Measurements from ENCODE around the gene IPO13.

The IPO13 gene

DNA sequence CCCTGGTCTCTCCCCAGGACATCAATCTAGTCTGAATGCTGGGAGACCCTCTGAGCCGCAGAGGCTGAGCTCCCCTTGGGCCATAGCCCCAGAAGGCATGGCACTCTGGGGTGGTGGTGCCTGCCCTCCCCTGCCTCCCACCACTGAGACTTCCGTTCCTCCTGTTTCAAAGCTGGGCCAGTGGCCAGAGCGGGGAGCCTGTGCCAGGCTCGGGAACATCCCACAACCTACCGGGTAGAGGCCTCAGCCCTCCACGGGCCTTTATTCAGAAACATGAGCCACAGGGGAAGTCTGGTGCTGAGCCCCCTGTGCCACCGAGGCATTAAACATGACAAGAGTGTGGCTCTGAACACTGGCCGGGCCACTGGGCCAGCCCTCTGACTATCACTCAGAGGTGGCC lies 52.7 kb downstream of the IPO13 start:
- TF ChIP-seq ISL1 (CRISPR knock-in tag; IDR thresholded peaks at IDR 0.05) (no peak), GLIS3 (CRISPR knock-in tag; IDR thresholded peaks at IDR 0.05) (no peak), ZNF70 (CRISPR knock-in tag; IDR thresholded peaks at IDR 0.05) (no peak), OSR1 (CRISPR knock-in tag; IDR thresholded peaks at IDR 0.05) (no peak), ARNTL (CRISPR knock-in tag; IDR thresholded peaks at IDR 0.05; ENCODE audit: borderline replicate concordance, low read depth) (no peak), ZNF8 (CRISPR knock-in tag; IDR thresholded peaks at IDR 0.05) (no peak), ZNF565 (CRISPR knock-in tag; conservative IDR thresholded peaks at IDR 0.05; ENCODE audit: low read depth) (no peak), ZFP30 (CRISPR knock-in tag; IDR thresholded peaks at IDR 0.05) (no peak)
- no peak for ATAC-seq

DNA sequence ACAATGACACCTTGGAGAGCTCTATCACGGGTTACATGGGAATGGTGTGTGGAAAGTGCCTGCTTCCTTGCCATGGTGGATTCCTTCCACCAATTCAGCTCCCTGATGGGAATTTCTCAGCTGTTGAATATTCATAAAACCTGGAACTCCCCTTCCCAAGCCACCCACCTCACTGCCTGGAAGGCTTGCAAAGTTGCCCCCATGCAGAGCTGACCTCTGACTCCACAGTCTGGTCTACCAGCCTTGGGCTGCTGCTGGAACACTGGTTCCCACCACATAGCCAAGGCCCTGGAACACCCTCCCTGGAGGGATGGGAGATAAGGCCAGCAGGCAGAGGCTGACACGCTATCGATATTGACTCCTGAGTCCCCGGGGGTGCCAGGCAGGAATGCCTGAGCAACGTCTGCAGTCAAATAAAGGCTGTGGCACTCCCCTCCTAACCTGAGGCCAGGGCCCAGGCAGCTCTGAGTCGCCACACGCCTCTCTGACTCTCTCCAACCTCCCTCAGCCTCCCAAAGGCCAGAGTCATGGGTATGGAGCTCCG lies 53.4 kb downstream of the IPO13 start:
- ATAC-seq = no peak
- TF ChIP-seq ZNF8 (CRISPR knock-in tag; IDR thresholded peaks at IDR 0.05) (no peak), CSDC2 (CRISPR knock-in tag; IDR thresholded peaks at IDR 0.05) (no peak)
- TF ChIP-seq, protein P1, sequence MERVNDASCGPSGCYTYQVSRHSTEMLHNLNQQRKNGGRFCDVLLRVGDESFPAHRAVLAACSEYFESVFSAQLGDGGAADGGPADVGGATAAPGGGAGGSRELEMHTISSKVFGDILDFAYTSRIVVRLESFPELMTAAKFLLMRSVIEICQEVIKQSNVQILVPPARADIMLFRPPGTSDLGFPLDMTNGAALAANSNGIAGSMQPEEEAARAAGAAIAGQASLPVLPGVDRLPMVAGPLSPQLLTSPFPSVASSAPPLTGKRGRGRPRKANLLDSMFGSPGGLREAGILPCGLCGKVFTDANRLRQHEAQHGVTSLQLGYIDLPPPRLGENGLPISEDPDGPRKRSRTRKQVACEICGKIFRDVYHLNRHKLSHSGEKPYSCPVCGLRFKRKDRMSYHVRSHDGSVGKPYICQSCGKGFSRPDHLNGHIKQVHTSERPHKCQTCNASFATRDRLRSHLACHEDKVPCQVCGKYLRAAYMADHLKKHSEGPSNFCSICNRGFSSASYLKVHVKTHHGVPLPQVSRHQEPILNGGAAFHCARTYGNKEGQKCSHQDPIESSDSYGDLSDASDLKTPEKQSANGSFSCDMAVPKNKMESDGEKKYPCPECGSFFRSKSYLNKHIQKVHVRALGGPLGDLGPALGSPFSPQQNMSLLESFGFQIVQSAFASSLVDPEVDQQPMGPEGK (CRISPR knock-in tag; IDR thresholded peaks at IDR 0.05; ENCODE audit: borderline replicate concordance) = no peak
- TF ChIP-seq, protein P2, sequence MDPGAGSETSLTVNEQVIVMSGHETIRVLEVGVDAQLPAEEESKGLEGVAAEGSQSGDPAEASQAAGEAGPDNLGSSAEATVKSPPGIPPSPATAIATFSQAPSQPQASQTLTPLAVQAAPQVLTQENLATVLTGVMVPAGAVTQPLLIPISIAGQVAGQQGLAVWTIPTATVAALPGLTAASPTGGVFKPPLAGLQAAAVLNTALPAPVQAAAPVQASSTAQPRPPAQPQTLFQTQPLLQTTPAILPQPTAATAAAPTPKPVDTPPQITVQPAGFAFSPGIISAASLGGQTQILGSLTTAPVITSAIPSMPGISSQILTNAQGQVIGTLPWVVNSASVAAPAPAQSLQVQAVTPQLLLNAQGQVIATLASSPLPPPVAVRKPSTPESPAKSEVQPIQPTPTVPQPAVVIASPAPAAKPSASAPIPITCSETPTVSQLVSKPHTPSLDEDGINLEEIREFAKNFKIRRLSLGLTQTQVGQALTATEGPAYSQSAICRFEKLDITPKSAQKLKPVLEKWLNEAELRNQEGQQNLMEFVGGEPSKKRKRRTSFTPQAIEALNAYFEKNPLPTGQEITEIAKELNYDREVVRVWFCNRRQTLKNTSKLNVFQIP (CRISPR knock-in tag; IDR thresholded peaks at IDR 0.05; ENCODE audit: borderline replicate concordance, low read depth) = no peak

DNA sequence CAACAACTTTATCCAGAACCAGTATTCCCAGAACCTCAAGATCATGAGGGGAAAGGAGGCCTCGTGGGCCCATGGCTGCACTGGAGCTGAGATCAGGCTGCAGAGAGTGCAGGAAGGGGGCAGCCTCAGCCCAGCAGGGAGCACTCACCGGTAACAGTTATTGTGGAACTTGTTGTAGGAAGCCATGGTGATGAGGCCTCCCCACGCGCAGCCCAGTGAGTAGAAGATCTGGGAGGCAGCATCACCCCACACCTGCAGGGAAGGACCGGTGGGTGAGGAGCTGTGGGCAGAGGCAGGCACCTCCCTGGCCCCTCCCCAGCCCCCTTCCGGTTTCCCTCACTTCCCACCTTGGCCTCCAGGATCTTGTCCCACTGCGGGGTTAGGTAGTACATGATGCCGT lies 55.4 kb downstream of the IPO13 start:
- TF ChIP-seq, protein P1 (CRISPR knock-in tag; IDR thresholded peaks at IDR 0.05; ENCODE audit: borderline replicate concordance) = no peak
- TF ChIP-seq, protein P3, sequence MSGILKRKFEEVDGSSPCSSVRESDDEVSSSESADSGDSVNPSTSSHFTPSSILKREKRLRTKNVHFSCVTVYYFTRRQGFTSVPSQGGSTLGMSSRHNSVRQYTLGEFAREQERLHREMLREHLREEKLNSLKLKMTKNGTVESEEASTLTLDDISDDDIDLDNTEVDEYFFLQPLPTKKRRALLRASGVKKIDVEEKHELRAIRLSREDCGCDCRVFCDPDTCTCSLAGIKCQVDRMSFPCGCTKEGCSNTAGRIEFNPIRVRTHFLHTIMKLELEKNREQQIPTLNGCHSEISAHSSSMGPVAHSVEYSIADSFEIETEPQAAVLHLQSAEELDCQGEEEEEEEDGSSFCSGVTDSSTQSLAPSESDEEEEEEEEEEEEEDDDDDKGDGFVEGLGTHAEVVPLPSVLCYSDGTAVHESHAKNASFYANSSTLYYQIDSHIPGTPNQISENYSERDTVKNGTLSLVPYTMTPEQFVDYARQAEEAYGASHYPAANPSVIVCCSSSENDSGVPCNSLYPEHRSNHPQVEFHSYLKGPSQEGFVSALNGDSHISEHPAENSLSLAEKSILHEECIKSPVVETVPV (CRISPR knock-in tag; IDR thresholded peaks at IDR 0.05) = no peak
- TF ChIP-seq ISL1 (CRISPR knock-in tag; IDR thresholded peaks at IDR 0.05) (no peak), PPARA (CRISPR knock-in tag; IDR thresholded peaks at IDR 0.05; ENCODE audit: borderline replicate concordance) (no peak), ZNF565 (CRISPR knock-in tag; conservative IDR thresholded peaks at IDR 0.05; ENCODE audit: low read depth) (no peak), CSDC2 (CRISPR knock-in tag; IDR thresholded peaks at IDR 0.05) (no peak), ZC3H10 (CRISPR knock-in tag; IDR thresholded peaks at IDR 0.05) (no peak), RARB (CRISPR knock-in tag; IDR thresholded peaks at IDR 0.05) (no peak), ARNTL (CRISPR knock-in tag; IDR thresholded peaks at IDR 0.05; ENCODE audit: borderline replicate concordance, low read depth) (no peak), ZNF8 (CRISPR knock-in tag; IDR thresholded peaks at IDR 0.05) (no peak), OSR1 (CRISPR knock-in tag; IDR thresholded peaks at IDR 0.05) (no peak), TCF4 (CRISPR knock-in tag; IDR thresholded peaks at IDR 0.05; ENCODE audit: borderline replicate concordance) (no peak)
- TF ChIP-seq, protein P4, sequence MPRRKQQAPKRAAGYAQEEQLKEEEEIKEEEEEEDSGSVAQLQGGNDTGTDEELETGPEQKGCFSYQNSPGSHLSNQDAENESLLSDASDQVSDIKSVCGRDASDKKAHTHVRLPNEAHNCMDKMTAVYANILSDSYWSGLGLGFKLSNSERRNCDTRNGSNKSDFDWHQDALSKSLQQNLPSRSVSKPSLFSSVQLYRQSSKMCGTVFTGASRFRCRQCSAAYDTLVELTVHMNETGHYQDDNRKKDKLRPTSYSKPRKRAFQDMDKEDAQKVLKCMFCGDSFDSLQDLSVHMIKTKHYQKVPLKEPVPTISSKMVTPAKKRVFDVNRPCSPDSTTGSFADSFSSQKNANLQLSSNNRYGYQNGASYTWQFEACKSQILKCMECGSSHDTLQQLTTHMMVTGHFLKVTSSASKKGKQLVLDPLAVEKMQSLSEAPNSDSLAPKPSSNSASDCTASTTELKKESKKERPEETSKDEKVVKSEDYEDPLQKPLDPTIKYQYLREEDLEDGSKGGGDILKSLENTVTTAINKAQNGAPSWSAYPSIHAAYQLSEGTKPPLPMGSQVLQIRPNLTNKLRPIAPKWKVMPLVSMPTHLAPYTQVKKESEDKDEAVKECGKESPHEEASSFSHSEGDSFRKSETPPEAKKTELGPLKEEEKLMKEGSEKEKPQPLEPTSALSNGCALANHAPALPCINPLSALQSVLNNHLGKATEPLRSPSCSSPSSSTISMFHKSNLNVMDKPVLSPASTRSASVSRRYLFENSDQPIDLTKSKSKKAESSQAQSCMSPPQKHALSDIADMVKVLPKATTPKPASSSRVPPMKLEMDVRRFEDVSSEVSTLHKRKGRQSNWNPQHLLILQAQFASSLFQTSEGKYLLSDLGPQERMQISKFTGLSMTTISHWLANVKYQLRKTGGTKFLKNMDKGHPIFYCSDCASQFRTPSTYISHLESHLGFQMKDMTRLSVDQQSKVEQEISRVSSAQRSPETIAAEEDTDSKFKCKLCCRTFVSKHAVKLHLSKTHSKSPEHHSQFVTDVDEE (CRISPR knock-in tag; IDR thresholded peaks at IDR 0.05) = no peak
- ATAC-seq = no peak

DNA sequence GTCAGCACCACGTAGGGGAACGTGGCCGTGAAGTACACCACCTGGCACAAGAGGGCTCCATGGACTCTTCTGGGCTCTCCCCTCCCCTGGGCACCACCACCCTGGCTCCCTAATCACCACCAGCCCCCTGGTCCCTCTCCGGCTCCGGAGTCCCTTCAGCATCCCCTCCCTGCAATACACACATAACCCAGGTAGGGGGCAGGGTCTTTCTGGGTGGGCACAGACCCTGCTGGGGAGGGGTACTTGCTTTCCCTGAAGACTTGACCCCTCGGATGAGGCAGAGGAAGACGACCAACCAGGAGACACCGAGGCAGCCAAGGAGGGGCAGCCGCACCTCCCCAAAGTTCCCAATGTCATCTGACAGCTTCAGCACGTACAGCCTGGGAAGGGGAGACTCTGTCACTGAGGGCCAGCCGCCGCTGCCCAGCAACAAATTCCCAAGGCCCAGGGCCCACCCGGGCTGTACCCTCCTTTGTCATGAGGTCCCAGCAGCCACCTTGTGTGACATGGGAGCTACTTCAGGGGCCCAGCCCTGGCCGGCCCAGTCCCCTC lies 55.9 kb downstream of the IPO13 start:
- no peak for ATAC-seq
- no peak for TF ChIP-seq OSR1 (CRISPR knock-in tag; IDR thresholded peaks at IDR 0.05)
- TF ChIP-seq SNAI2 (CRISPR knock-in tag; IDR thresholded peaks at IDR 0.05) = no peak
- TF ChIP-seq, protein P1 (CRISPR knock-in tag; IDR thresholded peaks at IDR 0.05; ENCODE audit: borderline replicate concordance) = no peak
- no peak for TF ChIP-seq TOX (CRISPR knock-in tag; IDR thresholded peaks at IDR 0.05; ENCODE audit: borderline replicate concordance)
- TF ChIP-seq ZFP3 (CRISPR knock-in tag; IDR thresholded peaks at IDR 0.05) = no peak
- no peak for TF ChIP-seq GLIS3 (CRISPR knock-in tag; IDR thresholded peaks at IDR 0.05)
- no peak for TF ChIP-seq ZNF70 (CRISPR knock-in tag; IDR thresholded peaks at IDR 0.05)
- TF ChIP-seq ZFP30 (CRISPR knock-in tag; IDR thresholded peaks at IDR 0.05) = no peak
- TF ChIP-seq, protein P2 (CRISPR knock-in tag; IDR thresholded peaks at IDR 0.05; ENCODE audit: borderline replicate concordance, low read depth) = no peak
- no peak for TF ChIP-seq ZC3H10 (CRISPR knock-in tag; IDR thresholded peaks at IDR 0.05)
